ENCODE data around the gene NXPH4. TPM values are rescaled to one million over a fixed set of nuclear protein-coding genes. Genes with fewer than 3 reads are reported as not detected.

NXPH4 gene
- polyA plus RNA-seq, 1 experiment = 2.8 TPM

- no peak overlapping the region for H3K4me3 ChIP-seq (ENCODE audit: low read depth, low read length)
- TF ChIP-seq CTCF (IDR thresholded peaks at IDR 0.05; ENCODE audit: insufficient read depth, low read depth, low read length) = no peak
- DNase-seq (ENCODE audit: low read depth) = no peak
- CTCF ChIA-PET = interaction anchor here (0.6 to 11.4 kb wide), 12 partner anchors 9 to 104 kb away, joined by 3 to 357 read pairs (median 4); partner anchors contain the start of genes LRP1 and STAT6
- peaks cover 79% of the 10 kb centered on the region for H3K36me3 ChIP-seq (ENCODE audit: control insufficient read depth, insufficient read depth, low read length)
- H3K27me3 ChIP-seq (ENCODE audit: control insufficient read depth, insufficient read depth, low read length) = no peaks in the 10 kb centered on the region
- POLR2A ChIA-PET = interaction anchor here (0.6 kb wide), 1 partner anchor 42 kb away, joined by 3 read pairs; no protein-coding TSS in a partner anchor
Measured at GRCh38 chr12:57173683-57174082, 42.9 kb upstream of the NXPH4 start.

DNA sequence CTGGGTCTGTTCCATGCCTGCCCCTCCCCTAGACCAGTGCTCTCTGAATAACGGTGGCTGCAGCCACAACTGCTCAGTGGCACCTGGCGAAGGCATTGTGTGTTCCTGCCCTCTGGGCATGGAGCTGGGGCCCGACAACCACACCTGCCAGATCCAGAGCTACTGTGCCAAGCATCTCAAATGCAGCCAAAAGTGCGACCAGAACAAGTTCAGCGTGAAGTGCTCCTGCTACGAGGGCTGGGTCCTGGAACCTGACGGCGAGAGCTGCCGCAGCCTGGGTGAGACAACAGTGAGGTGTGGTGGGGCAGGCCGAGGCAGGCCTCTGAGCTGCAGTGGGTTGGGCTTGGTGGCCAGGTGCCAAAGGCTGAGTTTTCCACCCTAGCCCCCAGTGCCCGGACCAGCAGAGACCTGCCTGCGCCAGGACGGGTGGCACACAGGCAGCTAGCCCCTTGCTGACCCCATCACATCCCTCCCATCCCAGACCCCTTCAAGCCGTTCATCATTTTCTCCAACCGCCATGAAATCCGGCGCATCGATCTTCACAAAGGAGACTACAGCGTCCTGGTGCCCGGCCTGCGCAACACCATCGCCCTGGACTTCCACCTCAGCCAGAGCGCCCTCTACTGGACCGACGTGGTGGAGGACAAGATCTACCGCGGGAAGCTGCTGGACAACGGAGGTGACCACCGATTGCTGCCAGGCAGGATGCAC is 41.0 kb upstream of the NXPH4 start:
- POLR2A ChIA-PET = interaction anchor here (0.5 kb wide), 1 partner anchor 43 kb away, joined by 3 read pairs; no protein-coding TSS in a partner anchor
- peaks cover 84% of the 10 kb centered on the region for H3K36me3 ChIP-seq (ENCODE audit: control insufficient read depth, insufficient read depth, low read length)

GRCh38 chr12:57176139-57176477 is 40.5 kb upstream of the NXPH4 start:
- Histone ChIP-seq H3K4me3 (ENCODE audit: low read depth, low read length) (no peak overlapping the region), H3K36me3 (ENCODE audit: control insufficient read depth, insufficient read depth, low read length) (peaks cover 84% of the 10 kb centered on the region), H3K27me3 (ENCODE audit: control insufficient read depth, insufficient read depth, low read length) (no peaks in the 10 kb centered on the region)
- no peak for DNase-seq (ENCODE audit: low read depth)
- no peak for TF ChIP-seq CTCF (IDR thresholded peaks at IDR 0.05; ENCODE audit: insufficient read depth, low read depth, low read length)
- POLR2A ChIA-PET = interaction anchor here (0.5 kb wide), 1 partner anchor 43 kb away, joined by 3 read pairs; no protein-coding TSS in a partner anchor
- CTCF ChIA-PET = interaction anchor here (0.7 to 11.4 kb wide), 18 partner anchors 10 to 107 kb away, joined by 3 to 357 read pairs (median 8); partner anchors contain the start of genes LRP1, LRP1-AS and STAT6

More for the DNA sequence above, 41.0 kb upstream of the NXPH4 start:
- Histone ChIP-seq H3K27me3 (ENCODE audit: control insufficient read depth, insufficient read depth, low read length) (no peaks in the 10 kb centered on the region), H3K4me3 (ENCODE audit: low read depth, low read length) (no peak overlapping the region)
- no peak for DNase-seq (ENCODE audit: low read depth)
- CTCF ChIA-PET = interaction anchor here (0.7 to 11.4 kb wide), 21 partner anchors 8 to 107 kb away, joined by 3 to 357 read pairs (median 7); partner anchors contain the start of genes LRP1, LRP1-AS and STAT6
- peak; percentile 89 for TF ChIP-seq CTCF (IDR thresholded peaks at IDR 0.05; ENCODE audit: insufficient read depth, low read depth, low read length)

DNA sequence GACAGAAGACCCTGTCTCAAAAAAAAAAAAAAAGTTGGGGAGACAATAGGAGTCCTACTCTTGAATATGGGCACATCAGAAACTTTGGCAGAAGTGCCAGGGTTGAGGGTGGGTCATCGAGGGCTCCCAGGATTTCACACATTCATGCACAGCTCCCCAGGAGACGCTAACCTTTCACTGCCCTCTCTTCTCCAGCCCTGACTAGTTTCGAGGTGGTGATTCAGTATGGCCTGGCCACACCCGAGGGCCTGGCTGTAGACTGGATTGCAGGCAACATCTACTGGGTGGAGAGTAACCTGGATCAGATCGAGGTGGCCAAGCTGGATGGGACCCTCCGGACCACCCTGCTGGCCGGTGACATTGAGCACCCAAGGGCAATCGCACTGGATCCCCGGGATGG is 39.7 kb upstream of the NXPH4 start:
- H3K36me3 ChIP-seq (ENCODE audit: control insufficient read depth, insufficient read depth, low read length) = peaks cover 78% of the 10 kb centered on the region
- H3K27me3 ChIP-seq (ENCODE audit: control insufficient read depth, insufficient read depth, low read length) = no peaks in the 10 kb centered on the region
- CTCF ChIA-PET = interaction anchor here (0.7 to 11.4 kb wide), 9 partner anchors 11 to 108 kb away, joined by 3 to 357 read pairs (median 8); partner anchors contain the start of gene LRP1
- no peak for DNase-seq (ENCODE audit: low read depth)
- H3K4me3 ChIP-seq (ENCODE audit: low read depth, low read length) = no peak overlapping the region
- no peak for TF ChIP-seq CTCF (IDR thresholded peaks at IDR 0.05; ENCODE audit: insufficient read depth, low read depth, low read length)
- POLR2A ChIA-PET = no interaction called here

GRCh38 chr12:57177354-57177753 is 39.2 kb upstream of the NXPH4 start:
- no peak for TF ChIP-seq CTCF (IDR thresholded peaks at IDR 0.05; ENCODE audit: insufficient read depth, low read depth, low read length)
- no peak for DNase-seq (ENCODE audit: low read depth)
- no peak overlapping the region for H3K4me3 ChIP-seq (ENCODE audit: low read depth, low read length)
- ChIA-PET CTCF (interaction anchor here (2.3 to 11.4 kb wide), 3 partner anchors 10 to 53 kb away, joined by 8 to 357 read pairs (median 43); partner anchors contain the start of gene LRP1), POLR2A (no interaction called here)
- peaks cover 80% of the 10 kb centered on the region for H3K36me3 ChIP-seq (ENCODE audit: control insufficient read depth, insufficient read depth, low read length)
- no peaks in the 10 kb centered on the region for H3K27me3 ChIP-seq (ENCODE audit: control insufficient read depth, insufficient read depth, low read length)

Data from BJ (cell line).